DMS 273 treated with DMSO at 0.1 percent for 48 hours (cell line): ENCODE results near the gene DTNBP1.

Experiments used
- DNase-seq: peaks from one replicate; lab custom pipeline; 2025; lab: John Stamatoyannopoulos, UW

DTNBP1 gene

GRCh38 chr6:15623276-15624116 is 39.3 kb downstream of the DTNBP1 start:
- no peak for DNase-seq

- DNase-seq = peak; percentile 17
These were observed 40.6 kb downstream of the DTNBP1 start for GRCh38 chr6:15622045-15622740.

- peak; percentile 82 for DNase-seq
These were observed 41.4 kb downstream of the DTNBP1 start for GRCh38 chr6:15621203-15622044.

- peak; percentile 85 for DNase-seq
These were observed 42.2 kb downstream of the DTNBP1 start for GRCh38 chr6:15620611-15621010.

- no peak for DNase-seq
These were observed 43.5 kb downstream of the DTNBP1 start for GRCh38 chr6:15619330-15619729.

GRCh38 chr6:15618685-15619084 is 44.1 kb downstream of the DTNBP1 start:
- no peak for DNase-seq

GRCh38 chr6:15616261-15616660 is 46.6 kb downstream of the DTNBP1 start:
- no peak for DNase-seq

- DNase-seq = no peak
These were observed 47.0 kb downstream of the DTNBP1 start for GRCh38 chr6:15615802-15616201.

GRCh38 chr6:15614277-15614676 is 48.6 kb downstream of the DTNBP1 start:
- no peak for DNase-seq

GRCh38 chr6:15608396-15608795 is 54.4 kb downstream of the DTNBP1 start:
- no peak for DNase-seq

GRCh38 chr6:15607603-15608002 is 55.2 kb downstream of the DTNBP1 start:
- DNase-seq = no peak

- DNase-seq = no peak
These were observed 56.5 kb downstream of the DTNBP1 start for GRCh38 chr6:15606347-15606746.

- no peak for DNase-seq
These were observed 58.0 kb downstream of the DTNBP1 start for GRCh38 chr6:15604843-15605242.

GRCh38 chr6:15602154-15602553 is 60.7 kb downstream of the DTNBP1 start:
- DNase-seq = no peak

- no peak for DNase-seq
These were observed 64.5 kb downstream of the DTNBP1 start for GRCh38 chr6:15598273-15598798.

GRCh38 chr6:15596186-15596896 is 66.5 kb downstream of the DTNBP1 start:
- DNase-seq = no peak

GRCh38 chr6:15595461-15596173 is 67.2 kb downstream of the DTNBP1 start:
- DNase-seq = peak; percentile 28

GRCh38 chr6:15594512-15595259 is 68.1 kb downstream of the DTNBP1 start:
- DNase-seq = no peak

GRCh38 chr6:15593798-15594197 is 69.0 kb downstream of the DTNBP1 start:
- DNase-seq = peak; percentile 49

- no peak for DNase-seq
These were observed 70.2 kb downstream of the DTNBP1 start for GRCh38 chr6:15592610-15593009.
